ENCODE data around the gene SLC22A12. TPM values are rescaled to one million over a fixed set of nuclear protein-coding genes. Genes with fewer than 3 reads are reported as not detected.

The SLC22A12 gene
- total and polyA plus RNA-seq, 2 of the 8 experiments (the other 6 are each of a cell fraction or from before 2014, with no cell fraction given): not detected

DNA sequence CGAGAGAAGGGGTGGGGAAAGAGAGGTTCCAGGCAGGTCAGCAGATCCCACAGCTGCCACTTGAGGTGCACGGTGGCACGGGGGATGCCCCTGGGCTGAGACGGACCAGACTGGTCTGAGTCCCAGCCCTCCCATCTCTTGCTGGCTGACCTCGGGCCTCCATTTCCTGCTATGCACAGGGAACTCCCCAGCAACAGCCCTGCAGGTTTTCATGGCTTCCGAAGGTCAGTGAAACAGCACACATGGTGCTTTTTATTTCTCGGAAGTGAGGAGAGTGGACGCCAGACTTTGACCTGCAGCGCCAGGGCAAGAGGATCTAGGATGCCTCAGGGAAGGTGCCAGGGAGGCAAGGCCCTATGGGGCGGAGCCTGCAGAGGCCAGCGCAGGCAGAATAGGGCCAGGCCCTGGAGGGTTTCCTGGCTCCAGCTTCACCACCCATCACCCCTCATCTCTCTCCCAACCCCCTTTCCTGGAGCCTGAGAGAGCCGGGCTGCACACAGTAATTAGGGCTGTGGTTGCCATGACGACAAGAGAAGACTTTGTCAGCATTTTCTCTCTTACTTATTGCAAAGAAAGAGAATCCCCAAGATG lies 29.5 kb downstream of the SLC22A12 start (continued):
- no peak for TF ChIP-seq TBP (IDR thresholded peaks at IDR 0.05; ENCODE audit: low read depth, low read length)

Measured in H1 (cell line).